Endothelial cell of umbilical vein (primary cell): ENCODE data around the gene SLCO2A1. TPM values are rescaled to one million over a fixed set of nuclear protein-coding genes. Genes with fewer than 3 reads are reported as not detected.

Experiments used
- BruUV-seq: library from RNA; stranded (reverse); fragments of 400-500 nt; replicated peaks from 2 replicates; lab custom pipeline; 2021; lab: Mats Ljungman, UMichigan
- CTCF ChIA-PET: fragments of 300-600, 350-600 bp; sonication (Branson Sonifier 250); formaldehyde crosslinking; loops from one replicate; lab custom pipeline; 2021; ENCODE audit warnings: antibody characterized with exemption, inconsistent platforms; lab: Charles Lee
- POLR2A ChIA-PET: fragments of 300-600, 350-600 bp; sonication (Branson Sonifier 250); formaldehyde crosslinking; loops from one replicate; lab custom pipeline; 2021; ENCODE audit warnings: antibody characterized with exemption, inconsistent platforms; lab: Charles Lee
- DNase-seq: peaks from one replicate; pipeline ENCODE4 v3.0.0-alpha.2; 2011; ENCODE audit warnings: low read depth, low spot score
- FAIRE-seq: peaks from 2 replicates; lab custom pipeline; 2011; peaks lifted over from hg19 to GRCh38; lab: Jason Lieb, UNC
- H2AFZ ChIP-seq: 2 replicates; pipeline ENCODE4 v1.6.0; 2012; ENCODE audit warnings: low read depth, low read length, control low read depth, inconsistent platforms
- H3K27ac ChIP-seq: 2 replicates; pipeline ENCODE4 v1.5.1; 2011; ENCODE audit warnings: low read depth, mild to moderate bottlenecking, control low read depth, low read length, moderate library complexity; ENCODE audit not compliant: insufficient read depth
- H3K27me3 ChIP-seq, 2 experiments: 2 replicates each; pipeline versions ENCODE4 v1.6.0 to v1.6.1; 2011; ENCODE audit warnings: low read length in 2 of 2, mixed read lengths in 1 of 2; ENCODE audit not compliant: control insufficient read depth in 2 of 2, insufficient read depth in 2 of 2
- H3K36me3 ChIP-seq, 2 experiments: 2 replicates in 1 of 2; 3 replicates in 1 of 2; pipeline ENCODE4 v1.5.1; 2011; ENCODE audit warnings: low read length in 2 of 2, mild to moderate bottlenecking in 1 of 2, moderate library complexity in 1 of 2; ENCODE audit not compliant: control insufficient read depth in 2 of 2, insufficient read depth in 2 of 2; ENCODE audit errors: extremely low read depth in 1 of 2
- H3K4me1 ChIP-seq: 3 replicates; pipeline ENCODE4 v1.5.1; 2011; ENCODE audit warnings: mild to moderate bottlenecking, low read length; ENCODE audit not compliant: control insufficient read depth, insufficient read depth; ENCODE audit errors: extremely low read depth
- H3K4me2 ChIP-seq: 2 replicates; pipeline ENCODE4 v1.6.1; 2011; ENCODE audit warnings: low read length, control low read depth, mixed read lengths; ENCODE audit not compliant: insufficient read depth
- H3K4me3 ChIP-seq, 3 experiments: fragments of 200-600 bp in 1 of 3; sonication (generic), shearing (Covaris generic) in 1 of 3; replicated peaks in 1 of 3; 2 replicates each; pipeline ENCODE4 v1.5.1; 2011 to 2016; ENCODE audit warnings: control low read depth in 3 of 3, low read length in 3 of 3, mild to moderate bottlenecking in 2 of 3, inconsistent platforms in 1 of 3, low read depth in 1 of 3, moderate library complexity in 1 of 3; ENCODE audit not compliant: insufficient read depth in 1 of 3
- H3K79me2 ChIP-seq: 2 replicates; pipeline ENCODE4 v1.6.0; 2012; ENCODE audit warnings: low read length, inconsistent platforms; ENCODE audit not compliant: control insufficient read depth, insufficient read depth
- H3K9ac ChIP-seq: replicated peaks from 2 replicates; pipeline ENCODE3; 2011; ENCODE audit warnings: low read length, control low read depth; ENCODE audit not compliant: insufficient read depth; ENCODE audit errors: extremely low read depth
- H3K9me1 ChIP-seq: replicated peaks from 3 replicates; pipeline ENCODE4 v1.6.0; 2011; ENCODE audit warnings: mild to moderate bottlenecking, low read length; ENCODE audit not compliant: control insufficient read depth, insufficient read depth; ENCODE audit errors: extremely low read depth
- H3K9me3 ChIP-seq: replicated peaks from 2 replicates; pipeline ENCODE4 v1.5.1; 2012; ENCODE audit warnings: low read length, inconsistent platforms; ENCODE audit not compliant: control insufficient read depth, insufficient read depth
- H4K20me1 ChIP-seq: replicated peaks from 2 replicates; pipeline ENCODE3; 2011; ENCODE audit warnings: mild to moderate bottlenecking, low read length; ENCODE audit not compliant: control insufficient read depth, insufficient read depth; ENCODE audit errors: extremely low read depth
- CTCF ChIP-seq, 2 donors: IDR thresholded peaks; 1 replicate in 1 of 2; 2 replicates in 1 of 2; pipeline ENCODE4 v1.5.1; 2011; ENCODE audit warnings: low read length in 2 of 2, mild to moderate bottlenecking in 2 of 2, moderate library complexity in 2 of 2, control low read depth in 1 of 2, inconsistent platforms in 1 of 2, low read depth in 1 of 2; ENCODE audit not compliant: insufficient read depth in 1 of 2; ENCODE audit errors: extremely low read depth in 1 of 2
- EZH2 ChIP-seq: IDR thresholded peaks from 2 replicates; pipeline ENCODE4 v1.6.1; 2012; ENCODE audit warnings: borderline replicate concordance, low read depth, mild to moderate bottlenecking, moderate library complexity, low read length, inconsistent platforms; ENCODE audit not compliant: severe bottlenecking
- FOS ChIP-seq: IDR thresholded peaks from 2 replicates; pipeline ENCODE4 v1.6.1; 2011; ENCODE audit warnings: mild to moderate bottlenecking, low read length, moderate library complexity, borderline replicate concordance; ENCODE audit not compliant: insufficient read depth
- GATA2 ChIP-seq: IDR thresholded peaks from 2 replicates; pipeline ENCODE4 v1.7.0; 2011; ENCODE audit warnings: low read depth, mild to moderate bottlenecking, moderate library complexity, mixed read lengths, low read length; ENCODE audit not compliant: insufficient read length, insufficient read depth
- JUN ChIP-seq: IDR thresholded peaks from 2 replicates; pipeline ENCODE4 v1.6.1; 2011; ENCODE audit warnings: borderline replicate concordance, low read depth; ENCODE audit not compliant: insufficient read length, insufficient read depth
- MAX ChIP-seq: IDR thresholded peaks from 2 replicates; pipeline ENCODE4 v1.6.1; 2011; ENCODE audit not compliant: insufficient read depth, insufficient read length
- MYC ChIP-seq: IDR thresholded peaks from one replicate; pipeline ENCODE4 v1.6.1; 2011; ENCODE audit warnings: mild to moderate bottlenecking, low read depth, low read length
- POLR2A ChIP-seq: IDR thresholded peaks from 2 replicates; pipeline ENCODE4 v1.6.1; 2012; ENCODE audit warnings: low read depth, mild to moderate bottlenecking, control low read depth, low read length
- POLR2AphosphoS5 ChIP-seq: IDR thresholded peaks from 2 replicates; pipeline ENCODE4 v1.6.1; 2012; ENCODE audit warnings: low read depth, mild to moderate bottlenecking, control low read depth, low read length, moderate library complexity; ENCODE audit not compliant: insufficient read depth
- dilution Hi-C: fragments of 300-500 bp; cut with MboI; formaldehyde crosslinking; loops from one replicate; pipeline ENCODE4 v1.15.0; 2019; ENCODE audit warnings: low sequenced_read_pairs; ENCODE audit not compliant: extremely low pct_ligation_motif_present
- intact Hi-C: fragments of 100-400 bp; cut with micrococcal nuclease; formaldehyde crosslinking; loops from one replicate; pipeline ENCODE4 v1.10.0; 2022
- polyA plus RNA-seq, 4 experiments: library from polyadenylated mRNA; depleted of rRNA in 3 of 4; stranded (reverse) in 3 of 4; unstranded in 1 of 4; fragments of >200 nt; gene quantifications; 2 replicates each; pipeline versions ENCODE4 v1.2.1 to v1.2.3, GENCODE V29; 2011 to 2012; ENCODE audit warnings: missing spikeins in 1 of 4
- total RNA-seq: library from RNA; stranded (reverse); gene quantifications from 2 replicates; pipeline ENCODE4 v1.2.3, GENCODE V29; 2021

SLCO2A1 gene
- total and polyA plus RNA-seq, 2 donors (not counting 3 experiments of a cell fraction or from before 2014, with no cell fraction given), result 1.4 to 11.9 TPM

- Histone ChIP-seq H2AFZ (no peak overlapping the region), H3K4me1 (peaks cover 9% of the 10 kb centered on the region), H3K9ac (no peak overlapping the region), H3K4me3 (no peak overlapping the region), H3K79me2 (no peaks in the 10 kb centered on the region), H3K27ac (no peak overlapping the region), H3K9me1 (no peaks in the 10 kb centered on the region), H3K4me2 (no peak overlapping the region), H4K20me1 (no peaks in the 10 kb centered on the region), H3K9me3 (no peaks in the 10 kb centered on the region), H3K36me3 (no peaks in the 10 kb centered on the region), H3K27me3 (no peaks in the 10 kb centered on the region)
- CTCF ChIA-PET, result interaction anchor here (0.8 kb wide), 1 partner anchor 40 kb away, joined by 4 read pairs; no protein-coding TSS in a partner anchor
- DNase-seq (no peak), FAIRE-seq (no peak)
- POLR2A ChIA-PET, result no interaction called here
- BruUV-seq, result no TSS peak
- TF ChIP-seq EZH2 (no peak), MYC (no peak), GATA2 (no peak), MAX (no peak), FOS (no peak), JUN (no peak), POLR2AphosphoS5 (no peak), CTCF (IDR thresholded peaks at IDR 0.05; ENCODE audit: extremely low read depth in 1 of 2, insufficient read depth in 1 of 2, low read depth in 1 of 2, low read length in 2 of 2) (no peak), POLR2A (no peak)
- intact Hi-C loops (no loop called here), dilution Hi-C loops (no loop called here)
These were observed 59.4 kb downstream of the SLCO2A1 start for GRCh38 chr3:133970339-133970738.
